Keratinocyte (primary cell): ENCODE data around the gene OBSCN. TPM values are rescaled to one million over a fixed set of nuclear protein-coding genes. Genes with fewer than 3 reads are reported as not detected.

Experiments used
- DNase-seq: peaks from one replicate; pipeline ENCODE4 v3.0.0-alpha.2; 2011; ENCODE audit warnings: low read depth, missing footprints, low spot score
- FAIRE-seq: peaks from 2 replicates; lab custom pipeline; 2011; peaks lifted over from hg19 to GRCh38; lab: Jason Lieb, UNC
- H2AFZ ChIP-seq: 2 replicates; pipeline ENCODE4 v1.6.0; 2012; ENCODE audit warnings: low read length, control low read depth, inconsistent platforms; ENCODE audit not compliant: control insufficient read depth
- H3K27ac ChIP-seq: 2 replicates; pipeline ENCODE4 v1.5.1; 2011; ENCODE audit warnings: low read length; ENCODE audit not compliant: control insufficient read depth, insufficient read depth
- H3K27me3 ChIP-seq: 3 replicates; pipeline ENCODE4 v1.6.0; 2011; ENCODE audit warnings: low read length; ENCODE audit not compliant: control insufficient read depth, insufficient read depth; ENCODE audit errors: extremely low read depth
- H3K36me3 ChIP-seq, 2 experiments: 2 replicates in 1 of 2; 3 replicates in 1 of 2; pipeline ENCODE4 v1.5.1; 2011; ENCODE audit warnings: low read length in 2 of 2, mild to moderate bottlenecking in 1 of 2; ENCODE audit not compliant: control insufficient read depth in 2 of 2, insufficient read depth in 2 of 2; ENCODE audit errors: extremely low read depth in 1 of 2
- H3K4me1 ChIP-seq: 3 replicates; pipeline ENCODE4 v1.5.1; 2011; ENCODE audit warnings: low read length; ENCODE audit not compliant: control insufficient read depth, insufficient read depth; ENCODE audit errors: extremely low read depth
- H3K4me2 ChIP-seq: 3 replicates; pipeline ENCODE4 v1.6.0; 2011; ENCODE audit warnings: low read depth, low read length; ENCODE audit not compliant: control insufficient read depth, insufficient read depth; ENCODE audit errors: extremely low read depth
- H3K4me3 ChIP-seq, 3 experiments: fragments of 200-600 bp in 1 of 3; sonication (generic) in 1 of 3; 2 replicates in 2 of 3; 3 replicates in 1 of 3; pipeline ENCODE4 v1.5.1; 2011 to 2016; ENCODE audit warnings: low read length in 3 of 3, mild to moderate bottlenecking in 3 of 3, control low read depth in 2 of 3, inconsistent platforms in 1 of 3, low read depth in 1 of 3, mixed read lengths in 1 of 3, mixed run types in 1 of 3, moderate library complexity in 1 of 3; ENCODE audit not compliant: control insufficient read depth in 2 of 3, insufficient read depth in 2 of 3; ENCODE audit errors: extremely low read depth in 1 of 3
- H3K79me2 ChIP-seq: 2 replicates; pipeline ENCODE4 v1.6.0; 2012; ENCODE audit warnings: low read length; ENCODE audit not compliant: control insufficient read depth, insufficient read depth
- H3K9ac ChIP-seq: 3 replicates; pipeline ENCODE4 v1.6.0; 2011; ENCODE audit warnings: low read length; ENCODE audit not compliant: control insufficient read depth, insufficient read depth; ENCODE audit errors: extremely low read depth
- H3K9me1 ChIP-seq: 3 replicates; pipeline ENCODE4 v1.6.0; 2011; ENCODE audit warnings: low read length; ENCODE audit not compliant: control insufficient read depth, insufficient read depth; ENCODE audit errors: extremely low read depth
- H3K9me3 ChIP-seq: 2 replicates; pipeline ENCODE4 v1.5.1; 2012; ENCODE audit warnings: low read depth, low read length; ENCODE audit not compliant: control insufficient read depth
- H4K20me1 ChIP-seq: 3 replicates; pipeline ENCODE4 v1.6.0; 2011; ENCODE audit warnings: low read length; ENCODE audit not compliant: control insufficient read depth, insufficient read depth; ENCODE audit errors: extremely low read depth
- EZH2 ChIP-seq: IDR thresholded peaks from one replicate; pipeline ENCODE4 v1.6.1; 2012; ENCODE audit warnings: inconsistent platforms, mild to moderate bottlenecking, low read length, moderate library complexity
- dilution Hi-C: fragments of 300-500 bp; cut with MboI; formaldehyde crosslinking; loops from one replicate; pipeline ENCODE4 v1.7.0; 2020; ENCODE audit warnings: low sequenced_read_pairs; ENCODE audit not compliant: extremely low pct_ligation_motif_present
- polyA plus RNA-seq, 5 experiments: library from polyadenylated mRNA; depleted of rRNA in 3 of 5; stranded (reverse) in 3 of 5; stranded (forward) in 1 of 5; unstranded in 1 of 5; fragments of >200 nt; gene quantifications; 1 replicate in 1 of 5; 2 replicates in 3 of 5; 3 replicates in 1 of 5; pipeline versions ENCODE4 v1.2.1 to v1.2.3, GENCODE V29; 2011 to 2012; ENCODE audit warnings: missing spikeins in 2 of 5, low read depth in 1 of 5, low replicate concordance in 1 of 5
- TF ChIP-seq, protein P1 (sequence below), 3 experiments: IDR thresholded peaks in 1 of 3; conservative IDR thresholded peaks in 1 of 3; optimal IDR thresholded peaks in 1 of 3; 2 replicates in 2 of 3; 3 replicates in 1 of 3; pipeline versions ENCODE3 to v1.5.1; 2011; ENCODE audit warnings: low read length in 3 of 3, mild to moderate bottlenecking in 3 of 3, moderate library complexity in 2 of 3, control low read depth in 1 of 3, inconsistent platforms in 1 of 3; ENCODE audit not compliant: insufficient read depth in 2 of 3; ENCODE audit errors: extremely low read depth in 1 of 3

Gene OBSCN
- polyA plus RNA-seq, 1 donor (not counting 4 experiments of a cell fraction or from before 2014, with no cell fraction given) = 1.8 TPM

DNA sequence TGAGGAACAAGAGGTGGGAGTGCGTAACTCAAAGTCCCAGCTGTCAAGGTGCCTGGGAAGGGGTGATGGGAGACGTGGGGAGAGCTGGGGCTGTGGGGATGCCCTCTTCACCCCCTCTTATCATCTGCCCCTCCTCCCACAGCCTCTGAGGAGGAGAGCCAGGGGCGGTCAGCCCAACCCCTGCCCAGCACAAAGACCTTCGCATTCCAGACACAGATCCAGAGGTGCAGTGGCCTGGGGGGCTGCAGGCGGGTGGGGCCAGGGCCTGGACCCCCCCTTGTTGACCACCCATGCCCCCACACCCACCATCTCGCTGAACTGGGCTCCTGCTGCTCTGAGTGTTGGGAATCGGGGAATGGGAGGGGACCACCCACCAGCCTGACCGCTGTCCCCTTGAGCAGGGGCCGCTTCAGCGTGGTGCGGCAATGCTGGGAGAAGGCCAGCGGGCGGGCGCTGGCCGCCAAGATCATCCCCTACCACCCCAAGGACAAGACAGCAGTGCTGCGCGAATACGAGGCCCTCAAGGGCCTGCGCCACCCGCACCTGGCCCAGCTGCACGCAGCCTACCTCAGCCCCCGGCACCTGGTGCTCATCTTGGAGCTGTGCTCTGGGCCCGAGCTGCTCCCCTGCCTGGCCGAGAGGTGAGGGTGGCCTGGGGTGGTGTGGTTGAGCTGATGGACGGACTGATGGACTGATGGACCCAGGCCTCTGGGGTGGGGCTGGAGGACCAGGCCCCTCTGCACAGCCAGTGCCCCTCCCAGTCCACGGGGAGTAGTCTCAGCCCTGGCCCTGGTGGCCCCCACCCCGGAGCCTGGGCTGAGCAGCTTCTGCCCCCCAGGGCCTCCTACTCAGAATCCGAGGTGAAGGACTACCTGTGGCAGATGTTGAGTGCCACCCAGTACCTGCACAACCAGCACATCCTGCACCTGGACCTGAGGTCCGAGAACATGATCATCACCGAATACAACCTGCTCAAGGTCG is 169.1 kb downstream of the OBSCN start:
- H3K9ac ChIP-seq = no peak overlapping the region
- dilution Hi-C loops = no loop called here
- no peaks in the 10 kb centered on the region for H3K79me2 ChIP-seq
- no peak for FAIRE-seq
- no peaks in the 10 kb centered on the region for H3K36me3 ChIP-seq
- peaks cover 2% of the 10 kb centered on the region for H3K4me1 ChIP-seq
- no peak for TF ChIP-seq EZH2
- TF ChIP-seq, protein P1, sequence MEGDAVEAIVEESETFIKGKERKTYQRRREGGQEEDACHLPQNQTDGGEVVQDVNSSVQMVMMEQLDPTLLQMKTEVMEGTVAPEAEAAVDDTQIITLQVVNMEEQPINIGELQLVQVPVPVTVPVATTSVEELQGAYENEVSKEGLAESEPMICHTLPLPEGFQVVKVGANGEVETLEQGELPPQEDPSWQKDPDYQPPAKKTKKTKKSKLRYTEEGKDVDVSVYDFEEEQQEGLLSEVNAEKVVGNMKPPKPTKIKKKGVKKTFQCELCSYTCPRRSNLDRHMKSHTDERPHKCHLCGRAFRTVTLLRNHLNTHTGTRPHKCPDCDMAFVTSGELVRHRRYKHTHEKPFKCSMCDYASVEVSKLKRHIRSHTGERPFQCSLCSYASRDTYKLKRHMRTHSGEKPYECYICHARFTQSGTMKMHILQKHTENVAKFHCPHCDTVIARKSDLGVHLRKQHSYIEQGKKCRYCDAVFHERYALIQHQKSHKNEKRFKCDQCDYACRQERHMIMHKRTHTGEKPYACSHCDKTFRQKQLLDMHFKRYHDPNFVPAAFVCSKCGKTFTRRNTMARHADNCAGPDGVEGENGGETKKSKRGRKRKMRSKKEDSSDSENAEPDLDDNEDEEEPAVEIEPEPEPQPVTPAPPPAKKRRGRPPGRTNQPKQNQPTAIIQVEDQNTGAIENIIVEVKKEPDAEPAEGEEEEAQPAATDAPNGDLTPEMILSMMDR (optimal IDR thresholded peaks at IDR 0.05 in 1 of 3, IDR thresholded peaks at IDR 0.05 in 1 of 3, conservative IDR thresholded peaks at IDR 0.05 in 1 of 3; ENCODE audit: extremely low read depth in 1 of 3, insufficient read depth in 2 of 3, low read length in 3 of 3) = no peak
- H3K9me1 ChIP-seq = no peaks in the 10 kb centered on the region
- H3K4me2 ChIP-seq = no peak overlapping the region
- peaks cover 9% of the 10 kb centered on the region for H3K27me3 ChIP-seq
- H3K27ac ChIP-seq = no peak overlapping the region
- H2AFZ ChIP-seq = no peak overlapping the region
- no peak for DNase-seq
- no peaks in the 10 kb centered on the region for H4K20me1 ChIP-seq
- H3K9me3 ChIP-seq = no peaks in the 10 kb centered on the region
- H3K4me3 ChIP-seq = no peak overlapping the region

GRCh38 chr1:228377664-228378089 is 169.8 kb downstream of the OBSCN start:
- no peak for TF ChIP-seq EZH2
- TF ChIP-seq, protein P1 (optimal IDR thresholded peaks at IDR 0.05 in 1 of 3, IDR thresholded peaks at IDR 0.05 in 1 of 3, conservative IDR thresholded peaks at IDR 0.05 in 1 of 3; ENCODE audit: extremely low read depth in 1 of 3, insufficient read depth in 2 of 3, low read length in 3 of 3) = no peak
- dilution Hi-C loops = no loop called here

More at GRCh38 chr1:228377664-228378089, 169.8 kb downstream of the OBSCN start:
- Histone ChIP-seq H3K4me3 (peak overlapping the region in 1 of 3 experiments; percentile 35), H3K4me2 (peak overlapping the region; percentile 41), H3K9me3 (no peaks in the 10 kb centered on the region), H3K27me3 (peaks cover 2% of the 10 kb centered on the region), H2AFZ (no peak overlapping the region), H3K9me1 (no peaks in the 10 kb centered on the region), H3K9ac (no peak overlapping the region), H4K20me1 (no peaks in the 10 kb centered on the region), H3K27ac (no peak overlapping the region), H3K79me2 (no peaks in the 10 kb centered on the region), H3K4me1 (peaks cover 2% of the 10 kb centered on the region), H3K36me3 (no peaks in the 10 kb centered on the region)
- DNase-seq (no peak), FAIRE-seq (no peak)
